GM12878 (cell line): ENCODE results near the gene SEL1L. TPM values are rescaled to one million over a fixed set of nuclear protein-coding genes. Genes with fewer than 3 reads are reported as not detected.

Experiments used
- ATAC-seq: fragments of 200-7000 bp; cut with Tn5 transposase; 3 replicates; pipeline ENCODE4 v1.9.1; 2020; ENCODE audit warnings: mild to moderate bottlenecking, moderate library complexity
- BruUV-seq: library from RNA; stranded (reverse); fragments of 400-500 nt; replicated peaks from 2 replicates; lab custom pipeline; 2021; lab: Mats Ljungman, UMichigan
- CTCF ChIA-PET: fragments of 300-600 bp; sonication (Branson Sonifier 250); formaldehyde crosslinking; extraction: SDS; loops from one replicate; lab custom pipeline; 2021; ENCODE audit warnings: inconsistent platforms; lab: Yijun Ruan, JAX
- POLR2A ChIA-PET: fragments of 350-600 bp; formaldehyde crosslinking; extraction: SDS; loops from one replicate; lab custom pipeline; 2021; ENCODE audit warnings: inconsistent platforms; lab: Charles Lee
- RAD21 ChIA-PET: fragments of 300-600 bp; sonication (Branson Sonifier 250); formaldehyde crosslinking; loops from one replicate; lab custom pipeline; 2023; ENCODE audit warnings: antibody characterized with exemption; ENCODE audit not compliant: unreplicated experiment; lab: Charles Lee
- SMC1A ChIA-PET: fragments of 300-600 bp; sonication (Branson Sonifier 250); formaldehyde crosslinking; loops from one replicate; lab custom pipeline; 2023; ENCODE audit not compliant: unreplicated experiment, uncharacterized antibody; lab: Charles Lee
- DNase-seq: peaks from one replicate; pipeline ENCODE4 v3.0.0-alpha.2; 2011; ENCODE audit warnings: low read depth, low spot score
- FAIRE-seq: peaks from 3 replicates; lab custom pipeline; 2011; peaks lifted over from hg19 to GRCh38; lab: Jason Lieb, UNC
- H2AFZ ChIP-seq: 2 replicates; pipeline ENCODE4 v1.6.0; 2011; ENCODE audit warnings: low read depth, low read length, control low read depth; ENCODE audit not compliant: control insufficient read depth
- H3K27ac ChIP-seq: 2 replicates; pipeline ENCODE4 v1.5.1; 2011; ENCODE audit warnings: control low read depth; ENCODE audit not compliant: control insufficient read depth, insufficient read depth
- H3K27me3 ChIP-seq, 2 experiments: replicated peaks in 1 of 2; 2 replicates each; pipeline versions ENCODE4 v1.6.0 to v1.6.1; 2011; ENCODE audit warnings: low read length in 1 of 2; ENCODE audit not compliant: control insufficient read depth in 2 of 2, insufficient read depth in 2 of 2
- H3K36me3 ChIP-seq, 2 experiments: 2 replicates each; pipeline ENCODE4 v1.5.1; 2011; ENCODE audit warnings: low read length in 1 of 2; ENCODE audit not compliant: control insufficient read depth in 2 of 2, insufficient read depth in 2 of 2
- H3K4me1 ChIP-seq: 2 replicates; pipeline ENCODE4 v1.6.1; 2011; ENCODE audit warnings: mild to moderate bottlenecking, low read length, moderate library complexity, mixed read lengths; ENCODE audit not compliant: control insufficient read depth, insufficient read depth
- H3K4me2 ChIP-seq: 2 replicates; pipeline ENCODE4 v1.6.0; 2011; ENCODE audit warnings: control low read depth; ENCODE audit not compliant: control insufficient read depth, insufficient read depth
- H3K4me3 ChIP-seq: fragments of 200-600 bp; sonication (generic); 2 replicates; pipeline ENCODE4 v1.5.1; 2016
- H3K79me2 ChIP-seq: 2 replicates; pipeline ENCODE4 v1.6.0; 2011; ENCODE audit warnings: low read length; ENCODE audit not compliant: control insufficient read depth, insufficient read depth
- H3K9ac ChIP-seq: 2 replicates; pipeline ENCODE4 v1.8.0; 2011; ENCODE audit warnings: low read length, control low read depth, mixed read lengths; ENCODE audit not compliant: control insufficient read depth, insufficient read depth
- H3K9me3 ChIP-seq: replicated peaks from 3 replicates; pipeline ENCODE4 v1.5.1; 2011; ENCODE audit warnings: mild to moderate bottlenecking, low read length; ENCODE audit not compliant: control insufficient read depth, insufficient read depth
- H4K20me1 ChIP-seq: 2 replicates; pipeline ENCODE4 v1.6.0; 2011; ENCODE audit not compliant: control insufficient read depth, insufficient read depth
- ATF7 ChIP-seq: fragments of 450-650 bp; IDR thresholded peaks from 2 replicates; pipeline ENCODE4 v1.6.1; 2016; ENCODE audit warnings: low read depth, mild to moderate bottlenecking
- IKZF2 ChIP-seq, 2 experiments: fragments of 450-650 bp; IDR thresholded peaks; 2 replicates each; pipeline ENCODE4 v1.6.1; 2017; ENCODE audit warnings: mild to moderate bottlenecking in 2 of 2, moderate library complexity in 2 of 2
- MTA3 ChIP-seq: IDR thresholded peaks from 2 replicates; pipeline ENCODE4 v1.6.1; 2012; ENCODE audit warnings: low read length, inconsistent platforms, borderline replicate concordance
- PAX5 ChIP-seq: IDR thresholded peaks from 2 replicates; pipeline ENCODE4 v1.6.1; 2011; ENCODE audit warnings: low read depth, low read length, borderline replicate concordance
- PML ChIP-seq: IDR thresholded peaks from 2 replicates; pipeline ENCODE4 v1.6.1; 2012; ENCODE audit warnings: low read length, inconsistent platforms
- RUNX3 ChIP-seq: IDR thresholded peaks from 2 replicates; pipeline ENCODE4 v1.6.1; 2012; ENCODE audit warnings: low read length, inconsistent platforms
- SMAD1 ChIP-seq: fragments of 450-650 bp; IDR thresholded peaks from 2 replicates; pipeline ENCODE4 v1.6.1; 2018; ENCODE audit warnings: mild to moderate bottlenecking, low read depth; ENCODE audit not compliant: partially characterized antibody
- ZBED1 ChIP-seq: IDR thresholded peaks from 2 replicates; pipeline ENCODE4 v1.6.1; 2016; ENCODE audit warnings: borderline replicate concordance
- ZBTB11 ChIP-seq: fragments of 450-650 bp; formaldehyde crosslinking; IDR thresholded peaks from 2 replicates; pipeline ENCODE4 v1.5.0; 2022; ENCODE audit warnings: mild to moderate bottlenecking, missing genetic modification characterization
- WGBS: methylation state at CpG from one replicate; pipeline ENCODE4 v1.1.6; 2016; ENCODE audit warnings: low lambda C conversion rate; ENCODE audit not compliant: insufficient replicate concordance, insufficient coverage; ENCODE audit errors: missing lambda C conversion rate; 5-methylcytosine and 5-hydroxymethylcytosine counted together
- in situ Hi-C: fragments of 300-500 bp; cut with MboI; formaldehyde crosslinking; loops from 9 replicates; pipeline ENCODE4 v1.14.3; 2018; ENCODE audit warnings: mixed read lengths
- intact Hi-C: fragments of 100-400 bp; cut with micrococcal nuclease; formaldehyde crosslinking; loops from one replicate; pipeline ENCODE4 v1.14.2; 2022; ENCODE audit not compliant: unreplicated experiment
- polyA plus RNA-seq, 11 experiments: library from polyadenylated mRNA; depleted of rRNA in 4 of 11; unstranded in 6 of 11; stranded (reverse) in 5 of 11; fragments of >200 nt; fragmentation: Nextera tagmentation in 4 of 11; fragmentation: Illumina TruSeq in 1 of 11; extraction: Ambion mirVana in 4 of 11; extraction: Trizol in 1 of 11; gene quantifications; 1 replicate in 1 of 11; 2 replicates in 10 of 11; pipeline versions ENCODE4 v1.2.1 to v1.2.3, GENCODE V29; 2011 to 2016; ENCODE audit warnings: inconsistent platforms in 2 of 11, missing spikeins in 2 of 11, low read depth in 1 of 11
- total RNA-seq, 4 experiments: library from RNA; depleted of rRNA in 3 of 4; stranded (reverse); fragments of >200 nt in 3 of 4; fragmentation: Illumina TruSeq in 1 of 4; extraction: Trizol in 1 of 4; gene quantifications; 2 replicates each; pipeline versions ENCODE4 v1.2.1 to v1.2.3, GENCODE V29; 2013 to 2021

SEL1L gene
- total and polyA plus RNA-seq, 10 of the 15 experiments (the other 5 are each of a cell fraction or from before 2014, with no cell fraction given): 13.4 to 57.2 (median 31.7) TPM

- Histone ChIP-seq H3K4me3 (no peak overlapping the region), H2AFZ (no peak overlapping the region), H3K27me3 (no peaks in the 10 kb centered on the region), H3K9ac (no peak overlapping the region), H3K9me3 (no peaks in the 10 kb centered on the region), H3K36me3 (peaks cover 1 to 22% of the 10 kb centered on the region in 2 experiments; a peak in 3 of 4 replicates), H3K27ac (no peak overlapping the region), H3K4me2 (no peak overlapping the region), H3K4me1 (no peaks in the 10 kb centered on the region), H4K20me1 (no peaks in the 10 kb centered on the region), H3K79me2 (no peaks in the 10 kb centered on the region; the same call in 1 of the 2 replicates)
- no TSS peak for BruUV-seq
- ATAC-seq (no peak), FAIRE-seq (no peak), DNase-seq (no peak)
- 90% methylated on average over 6 of the region's 6 CpGs for WGBS
- CTCF ChIA-PET: interaction anchor here (1.6 kb wide), 1 partner anchor 45 kb away, joined by 5 read pairs; no protein-coding TSS in a partner anchor
- RAD21 ChIA-PET: interaction anchor here (1.5 kb wide), 1 partner anchor 9 kb away, joined by 4 read pairs; no protein-coding TSS in a partner anchor
- SMC1A ChIA-PET: interaction anchor here (0.8 to 1.7 kb wide), 5 partner anchors 13 to 64 kb away, joined by 3 to 6 read pairs (median 3); no protein-coding TSS in a partner anchor
- no peak for TF ChIP-seq ZBTB11 (CRISPR knock-in tag)
- no peak for TF ChIP-seq MTA3
- TF ChIP-seq ZBED1: no peak
- no peak for TF ChIP-seq ATF7
- no peak for TF ChIP-seq IKZF2 (IDR thresholded peaks at IDR 0.05)
- no peak for TF ChIP-seq PML
- TF ChIP-seq RUNX3: no peak
- no peak for TF ChIP-seq SMAD1
- TF ChIP-seq PAX5: no peak
- in situ Hi-C loops (no loop called here), intact Hi-C loops (no loop called here)
- POLR2A ChIA-PET: no interaction called here
Observed at GRCh38 chr14:81509838-81510452, 23.7 kb downstream of the SEL1L start.
